Activated T-cell treated with anti-CD3 and anti-CD28 coated beads for 48 hours (primary cell): ENCODE measurements around the gene S100A1.
"Not testable (repeated sequence)": the region's sequence is repeated elsewhere in the genome, so short reads cannot be mapped to it uniquely, and the experiment has no call there.

Experiments used
- DNase-seq: peaks from one replicate; pipeline ENCODE4 v3.0.0-alpha.2; 2020; ENCODE audit warnings: low read depth

The S100A1 gene

GRCh38 chr1:153627715-153628626 lies at the start of gene S100A1:
Gene S100A1 (plus strand): TSS chr1:153628434. CDS start chr1:153630522, 2,088 bp downstream.
- no peak for DNase-seq

DNA sequence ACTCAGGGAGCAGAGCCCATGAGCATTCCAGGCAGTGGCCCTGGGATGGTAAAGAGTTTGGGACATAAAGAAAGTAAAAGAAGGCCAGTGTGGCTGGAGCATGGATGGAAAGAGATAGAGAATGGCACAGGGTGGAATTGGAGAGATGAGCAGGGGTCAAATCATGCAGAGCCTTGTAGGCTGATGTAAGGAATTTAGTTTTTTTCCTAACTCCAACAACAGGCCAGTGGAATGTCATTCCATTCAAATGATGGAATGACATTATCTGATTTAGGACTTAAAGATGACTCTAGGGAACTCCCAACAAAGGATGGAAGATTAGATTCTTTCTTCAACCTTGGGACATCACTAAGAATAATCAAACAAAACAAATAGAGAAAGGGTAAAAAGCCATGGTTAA lies 49.7 kb upstream of the S100A1 start:
- DNase-seq: no peak

GRCh38 chr1:153578936-153579335 lies 49.3 kb upstream of the S100A1 start:
- no peak for DNase-seq

DNA sequence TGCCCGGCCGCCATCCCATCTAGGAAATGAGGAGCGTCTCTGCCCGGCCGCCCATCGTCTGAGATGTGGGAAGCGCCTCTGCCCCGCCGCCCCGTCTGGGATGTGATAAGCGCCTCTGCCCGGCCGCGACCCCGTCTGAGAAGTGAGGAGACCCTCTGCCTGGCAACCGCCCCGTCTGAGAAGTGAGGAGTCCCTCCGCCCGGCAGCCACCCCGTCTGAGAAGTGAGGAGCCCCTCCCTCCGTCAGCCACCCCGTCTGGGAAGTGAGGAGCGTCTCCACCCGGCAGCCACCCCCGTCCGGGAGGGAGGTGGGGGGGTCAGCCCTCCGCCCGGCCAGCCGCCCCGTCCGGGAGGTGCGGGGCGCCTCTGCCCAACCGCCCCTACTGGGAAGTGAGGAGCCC lies 45.4 kb upstream of the S100A1 start:
- DNase-seq: not testable (repeated sequence)

DNA sequence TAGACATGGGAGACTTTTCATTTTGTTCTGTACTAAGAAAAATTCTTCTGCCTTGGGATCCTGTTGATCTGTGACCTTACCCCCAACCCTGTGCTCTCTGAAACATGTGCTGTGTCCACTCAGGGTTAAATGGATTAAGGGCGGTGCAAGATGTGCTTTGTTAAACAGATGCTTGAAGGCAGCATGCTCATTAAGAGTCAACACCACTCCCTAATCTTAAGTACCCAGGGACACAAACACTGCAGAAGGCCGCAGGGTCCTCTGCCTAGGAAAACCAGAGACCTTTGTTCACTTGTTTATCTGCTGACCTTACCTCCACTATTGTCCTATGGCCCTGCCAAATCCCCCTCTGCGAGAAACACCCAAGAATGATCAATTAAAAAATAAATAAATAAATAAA lies 44.7 kb upstream of the S100A1 start:
- DNase-seq: not testable (repeated sequence)

GRCh38 chr1:153583976-153584375 lies 44.3 kb upstream of the S100A1 start:
- DNase-seq: no peak

DNA sequence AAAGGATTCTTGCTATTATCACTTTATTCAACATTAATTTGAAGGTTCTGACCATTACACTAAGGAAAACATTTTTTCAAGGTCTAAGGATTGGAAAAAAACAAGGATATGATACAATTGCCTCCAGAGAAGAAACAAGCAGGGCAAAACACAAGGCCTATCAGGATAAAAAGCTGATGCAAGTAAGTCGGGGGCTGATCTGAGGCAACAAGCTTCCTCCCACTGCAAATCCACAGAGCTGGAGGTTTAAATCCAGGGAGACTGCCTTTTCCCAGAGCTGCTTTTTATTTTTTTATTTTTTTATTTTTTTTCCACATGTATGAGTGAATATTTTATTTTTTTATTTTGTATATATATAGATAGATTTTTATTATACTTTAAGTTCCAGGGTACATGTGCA lies 43.2 kb upstream of the S100A1 start:
- no peak for DNase-seq

DNA sequence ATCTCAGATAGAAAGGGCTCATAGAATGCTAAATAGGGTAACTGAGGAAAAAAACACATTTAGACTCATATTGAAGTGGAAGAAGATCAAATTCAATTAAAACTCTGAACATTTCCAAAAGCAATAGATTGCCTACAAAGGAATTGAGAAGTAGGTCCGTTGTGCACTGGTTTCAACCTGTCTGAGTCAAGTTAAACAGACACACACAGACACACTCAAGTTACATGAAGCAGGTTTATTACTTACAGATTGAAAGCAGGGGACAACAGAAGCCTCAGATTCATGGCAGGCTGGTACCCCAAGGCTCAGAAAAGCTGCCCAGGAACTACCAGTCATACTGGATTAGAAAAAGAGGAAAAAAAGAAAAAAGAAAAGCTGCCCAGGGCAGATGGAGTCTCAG lies 41.9 kb upstream of the S100A1 start:
- no peak for DNase-seq

DNA sequence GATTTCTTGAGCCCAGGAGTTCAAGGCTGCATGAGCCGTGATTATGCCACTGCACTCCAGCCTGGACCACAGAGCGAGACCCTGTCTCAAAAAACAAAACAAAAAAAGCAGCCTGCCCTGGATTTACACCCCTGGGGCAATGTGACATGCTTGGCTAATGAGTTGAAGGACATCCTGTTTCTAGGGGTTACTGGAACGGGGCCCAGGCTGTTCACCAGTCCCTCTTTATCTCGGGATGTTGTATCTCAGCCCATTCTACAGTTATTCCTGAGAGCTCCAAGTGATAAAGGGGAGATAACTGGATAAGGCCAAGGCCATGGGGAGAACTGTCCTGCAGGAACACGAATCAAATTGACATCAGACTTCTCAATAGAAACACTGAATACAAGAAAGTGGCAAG lies 40.9 kb upstream of the S100A1 start:
- DNase-seq: no peak

- DNase-seq: not testable (repeated sequence)
Measured at GRCh38 chr1:153588033-153588432, 40.2 kb upstream of the S100A1 start.

DNA sequence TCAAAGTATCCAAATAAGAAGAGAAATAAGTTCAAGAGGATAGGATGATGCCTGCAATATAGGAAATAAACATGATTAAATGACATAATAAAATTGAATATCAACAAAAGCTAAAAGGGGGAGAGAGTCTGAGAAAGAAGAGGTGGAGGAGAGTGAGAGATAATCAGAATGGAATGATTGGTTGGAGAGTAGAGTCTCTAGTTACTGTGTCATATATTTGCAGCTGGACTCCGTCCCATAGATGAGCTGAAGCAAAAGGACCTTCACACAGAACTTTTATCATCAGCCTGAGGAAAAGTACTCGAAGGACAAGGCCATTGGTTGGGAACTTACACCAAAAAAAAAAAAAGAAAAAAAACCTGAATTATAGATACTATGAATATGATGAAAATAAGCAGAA lies 39.8 kb upstream of the S100A1 start:
- DNase-seq: no peak

GRCh38 chr1:153592748-153593147 lies 35.5 kb upstream of the S100A1 start:
- no peak for DNase-seq

DNA sequence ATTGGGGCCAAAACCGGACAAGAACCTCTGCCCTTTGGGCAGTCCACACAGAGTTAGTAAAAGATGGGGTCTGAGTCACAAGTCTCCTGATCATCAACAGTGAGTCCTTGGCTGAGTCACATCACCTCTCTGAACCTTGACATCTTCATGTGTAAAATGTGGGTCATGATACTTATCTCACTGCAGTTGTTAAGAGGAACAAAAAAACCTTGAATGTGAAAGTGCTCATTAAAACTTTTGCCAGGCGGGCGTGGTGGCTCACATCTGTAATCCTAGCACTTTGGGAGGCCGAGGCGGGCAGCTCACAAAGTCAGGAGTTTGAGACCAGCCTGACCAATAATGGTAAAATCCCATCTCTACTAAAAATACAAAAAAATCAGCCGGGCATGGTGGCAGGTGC lies 31.0 kb upstream of the S100A1 start:
- DNase-seq: peak; percentile 21

GRCh38 chr1:153598309-153599172 lies 29.7 kb upstream of the S100A1 start:
- no peak for DNase-seq

DNA sequence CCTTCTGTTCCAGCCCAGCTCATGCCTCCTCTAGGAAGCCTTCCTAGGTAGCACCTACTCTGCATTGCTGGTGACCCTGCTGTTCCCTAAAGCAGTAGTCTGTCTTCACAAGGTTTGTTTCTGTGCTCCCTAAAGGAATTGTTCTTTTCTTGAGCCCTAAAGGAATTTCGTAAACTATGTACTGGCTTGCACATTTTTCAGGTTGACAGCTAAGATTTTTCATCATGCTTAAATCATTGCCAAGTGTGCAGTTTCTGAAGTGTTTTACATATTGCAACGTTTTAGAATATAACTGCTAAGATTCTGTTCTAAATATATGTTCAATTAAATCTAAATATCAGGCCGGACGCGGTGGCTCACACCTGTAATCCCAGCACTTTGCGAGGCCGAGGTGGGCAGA lies 28.4 kb upstream of the S100A1 start:
- DNase-seq: no peak

DNA sequence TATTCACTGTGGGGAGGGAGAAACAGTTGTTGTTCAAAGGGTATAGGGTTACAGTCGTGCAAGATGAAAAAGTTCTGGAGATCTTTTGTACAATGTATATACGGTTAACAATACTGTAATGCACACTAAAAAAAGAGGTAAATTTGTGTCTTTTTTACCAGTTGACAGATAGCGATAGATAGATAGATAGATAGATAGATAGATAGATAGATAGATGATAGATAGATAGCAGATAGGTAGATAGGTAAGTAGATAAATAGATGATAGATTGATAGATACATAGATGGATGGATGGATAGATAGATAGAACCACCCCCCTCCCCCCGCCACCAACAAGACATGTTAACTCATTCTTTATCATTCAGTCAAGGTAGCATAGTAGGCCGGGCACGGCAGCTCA lies 25.5 kb upstream of the S100A1 start:
- DNase-seq: no peak

GRCh38 chr1:153606194-153606593 lies 22.0 kb upstream of the S100A1 start:
- no peak for DNase-seq

GRCh38 chr1:153607381-153607780 lies 20.9 kb upstream of the S100A1 start:
- no peak for DNase-seq

DNA sequence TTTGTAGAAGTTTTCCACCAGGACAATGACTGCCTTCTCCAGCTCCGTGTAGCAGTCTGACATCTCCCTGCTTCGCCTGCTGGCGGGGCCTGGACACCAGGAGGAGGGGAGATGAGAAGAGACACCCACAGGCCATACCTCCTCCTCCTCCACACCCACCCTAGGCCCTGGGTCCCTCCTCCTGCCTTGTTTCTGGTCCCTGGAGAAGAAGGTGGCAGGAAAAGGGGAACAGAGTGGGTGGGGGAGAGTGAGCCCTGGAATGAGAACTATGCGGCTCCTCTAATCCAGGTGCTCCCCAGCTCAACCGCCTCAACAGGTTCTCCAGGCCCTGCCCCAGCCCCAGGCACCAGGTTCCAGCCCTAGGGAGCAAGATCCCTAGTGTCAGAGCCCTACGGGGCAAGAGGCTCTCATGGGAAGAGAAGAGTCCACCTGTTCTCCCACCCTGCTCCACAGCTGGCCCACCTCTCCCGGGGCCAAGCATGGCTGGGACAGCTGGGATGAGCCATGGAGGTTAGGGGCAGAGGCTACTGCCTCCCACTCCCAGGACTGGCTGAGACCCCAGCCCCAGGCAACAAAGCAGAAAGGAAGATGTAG lies 20.0 kb upstream of the S100A1 start:
- DNase-seq: no peak

DNA sequence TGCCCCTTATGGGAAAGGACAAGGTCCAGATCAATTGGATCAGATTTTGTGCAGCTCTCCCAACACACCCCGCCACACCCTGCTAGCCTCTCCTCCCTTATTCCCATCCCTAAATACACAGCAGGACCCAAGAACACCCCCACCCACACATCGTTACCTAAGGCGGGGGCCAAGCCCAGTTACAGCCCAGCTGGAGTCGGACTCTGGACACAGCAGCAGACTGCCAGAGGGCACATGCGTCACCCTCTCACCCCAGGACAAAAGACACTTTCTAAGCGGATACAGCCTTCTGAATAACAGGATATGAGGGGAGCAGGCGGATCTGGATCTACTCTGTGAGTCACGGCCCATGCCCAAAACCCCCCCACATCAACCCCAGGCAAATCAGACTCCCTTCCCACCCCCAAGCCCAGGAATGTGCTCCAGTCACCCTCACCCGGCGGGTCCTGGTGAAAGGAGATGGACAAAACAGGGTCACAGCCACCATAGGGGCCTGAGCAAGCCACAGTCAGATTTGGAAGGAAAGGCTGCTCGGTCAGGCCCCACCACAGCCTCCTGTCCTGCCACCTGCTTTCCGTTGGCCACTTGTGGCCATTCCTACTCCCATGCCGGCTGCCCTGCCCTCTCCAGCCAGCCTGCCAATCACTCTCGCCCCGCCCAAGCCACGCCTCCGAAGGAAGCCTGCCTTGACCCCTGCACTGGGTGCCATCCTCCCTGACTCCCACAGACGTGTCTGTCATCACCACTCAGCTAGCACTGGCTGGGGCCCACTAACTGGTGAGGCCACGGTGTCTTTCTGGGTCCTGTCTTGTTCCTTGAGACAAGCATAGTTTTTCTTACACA lies 19.3 kb upstream of the S100A1 start:
- no peak for DNase-seq

DNA sequence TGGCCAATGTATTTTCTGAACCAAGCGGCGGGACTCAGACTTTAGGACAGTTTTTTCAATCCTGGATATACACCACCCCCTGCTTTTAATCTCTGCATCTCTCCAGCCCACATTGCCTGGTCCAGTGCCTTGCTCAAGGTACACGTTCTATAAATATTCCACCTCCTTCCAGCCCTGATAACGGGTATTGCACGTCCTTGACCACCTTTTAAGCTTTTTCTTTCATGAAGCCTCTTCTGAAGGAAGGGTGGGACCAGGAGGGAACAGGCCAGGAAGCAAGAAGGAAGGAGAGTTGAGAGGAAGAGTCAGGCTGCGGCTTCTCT lies 18.7 kb upstream of the S100A1 start:
- DNase-seq: no peak

GRCh38 chr1:153610334-153610733 lies 17.9 kb upstream of the S100A1 start:
- no peak for DNase-seq
